Measurements from ENCODE around the gene ZAP70. TPM values are rescaled to one million over a fixed set of nuclear protein-coding genes. Genes with fewer than 3 reads are reported as not detected.

Gene ZAP70
- total RNA-seq, 1 donor from 2014 or later: 3.7 TPM

- DNase-seq: no peak
Measured at GRCh38 chr2:97752342-97753334, 39.3 kb downstream of the ZAP70 start.

- DNase-seq: peak; percentile 55
Measured at GRCh38 chr2:97754690-97755346, 41.4 kb downstream of the ZAP70 start.

- DNase-seq: no peak
Measured at GRCh38 chr2:97755491-97755890, 42.1 kb downstream of the ZAP70 start.

GRCh38 chr2:97757062-97757461, 43.7 kb downstream of the ZAP70 start:
- DNase-seq: no peak

- DNase-seq: peak; percentile 24
Measured at GRCh38 chr2:97758131-97758705, 44.8 kb downstream of the ZAP70 start.

GRCh38 chr2:97759727-97760407, 46.5 kb downstream of the ZAP70 start:
- DNase-seq: no peak

GRCh38 chr2:97760480-97761049, 47.2 kb downstream of the ZAP70 start:
- DNase-seq: no peak

GRCh38 chr2:97761192-97761591, 47.8 kb downstream of the ZAP70 start:
- no peak for DNase-seq

GRCh38 chr2:97763176-97763845, 49.9 kb downstream of the ZAP70 start:
- DNase-seq: no peak

- DNase-seq: no peak
Measured at GRCh38 chr2:97764559-97765263, 51.3 kb downstream of the ZAP70 start.

- no peak for DNase-seq
Measured at GRCh38 chr2:97765933-97766332, 52.6 kb downstream of the ZAP70 start.

GRCh38 chr2:97766567-97766966, 53.2 kb downstream of the ZAP70 start:
- DNase-seq: no peak

- peak; percentile 33 for DNase-seq
Measured at GRCh38 chr2:97769308-97769707, 55.9 kb downstream of the ZAP70 start.

- DNase-seq: no peak
Measured at GRCh38 chr2:97769711-97770110, 56.3 kb downstream of the ZAP70 start.

GRCh38 chr2:97770445-97770844, 57.1 kb downstream of the ZAP70 start:
- DNase-seq: no peak

- DNase-seq: peak; percentile 24
Measured at GRCh38 chr2:97774425-97774824, 61.0 kb downstream of the ZAP70 start.

- DNase-seq: no peak
Measured at GRCh38 chr2:97775074-97775473, 61.7 kb downstream of the ZAP70 start.

GRCh38 chr2:97779141-97779540, 65.8 kb downstream of the ZAP70 start:
- no peak for DNase-seq

GRCh38 chr2:97781981-97782380, 68.6 kb downstream of the ZAP70 start:
- DNase-seq: no peak

GRCh38 chr2:97784953-97785352, 71.6 kb downstream of the ZAP70 start:
- DNase-seq: no peak

GRCh38 chr2:97785818-97786217, 72.4 kb downstream of the ZAP70 start:
- DNase-seq: no peak
